A172 (cell line): ENCODE results near the gene FBXW12. TPM values are rescaled to one million over a fixed set of nuclear protein-coding genes. Genes with fewer than 3 reads are reported as not detected.

Experiments
- DNase-seq: peaks from one replicate; pipeline ENCODE4 v3.0.0-alpha.2; 2015; ENCODE audit warnings: low spot score
- total RNA-seq: library from RNA; depleted of rRNA; stranded (reverse); fragments of >200 nt; shearing (Covaris generic); gene quantifications from 2 replicates; pipeline ENCODE4 v1.2.3, GENCODE V29; 2014

FBXW12 gene
- total RNA-seq, 1 experiment from 2014 or later, result not detected

- DNase-seq, result no peak
These were observed 35.6 kb downstream of the FBXW12 start for GRCh38 chr3:48407542-48408099.

DNA sequence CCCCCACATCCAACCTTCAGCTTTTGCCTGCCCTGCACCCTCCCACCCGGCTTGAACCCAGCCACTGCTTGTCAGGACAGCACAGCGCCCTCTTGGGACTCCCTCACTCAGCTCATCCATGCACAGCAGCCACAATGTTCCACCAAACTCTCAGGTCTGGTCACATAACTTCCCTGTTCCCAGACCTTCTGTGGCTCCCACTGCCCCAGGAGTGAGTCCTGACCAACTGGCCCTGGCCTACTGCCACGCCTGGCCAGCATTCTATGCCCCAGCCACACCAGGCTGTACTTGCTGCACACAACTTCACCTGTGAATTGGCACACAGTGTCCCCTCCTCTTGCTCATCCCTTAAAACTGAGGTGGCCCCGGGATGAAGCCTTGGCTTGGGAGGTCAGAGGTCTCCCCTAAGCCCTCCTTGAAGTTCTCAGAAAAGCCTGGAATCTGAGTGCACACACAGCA, 36.8 kb downstream of the FBXW12 start:
- no peak for DNase-seq

DNA sequence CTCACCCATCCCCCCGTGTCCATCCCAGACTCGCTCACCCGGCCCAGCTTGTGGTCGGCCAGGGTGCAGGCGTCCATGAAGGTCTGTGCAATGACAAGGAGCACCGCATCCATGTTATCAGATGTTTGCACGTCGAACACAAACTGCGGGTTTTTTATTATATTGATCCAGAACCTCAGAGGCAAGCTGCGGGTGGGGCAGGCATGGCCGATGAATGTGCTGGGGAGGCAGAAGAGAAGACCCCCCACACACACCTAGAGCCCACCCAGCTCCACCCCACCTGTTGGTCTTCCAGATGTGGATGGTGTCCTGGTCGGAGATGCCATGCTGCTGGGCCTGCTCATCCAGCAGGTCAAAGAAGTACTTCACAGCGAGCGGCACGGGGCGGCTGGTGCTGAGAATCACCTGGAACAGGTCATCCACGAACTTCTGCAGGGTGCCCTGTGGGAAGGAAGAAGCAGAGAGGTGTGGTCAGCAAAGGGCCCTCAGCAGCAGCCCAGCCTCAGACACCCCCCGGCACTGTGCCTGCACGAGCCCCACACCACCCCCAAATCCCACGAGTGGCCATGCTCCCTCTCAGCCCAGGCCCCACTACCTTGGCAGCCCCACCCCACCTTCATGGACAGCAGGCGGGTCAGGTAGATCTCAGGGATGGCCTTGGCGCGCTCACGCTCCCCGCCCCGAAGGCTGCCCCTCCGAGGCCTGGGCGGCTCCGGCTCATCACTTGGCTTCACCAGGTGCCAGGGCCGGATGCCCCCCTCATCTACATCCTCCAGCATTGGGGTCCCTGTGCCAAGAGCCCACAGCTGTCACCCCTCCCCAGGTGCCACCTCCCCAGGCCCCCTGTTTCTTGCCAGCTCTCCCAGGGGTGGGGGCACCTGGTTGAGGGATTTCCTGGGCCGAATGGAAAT, 37.5 kb downstream of the FBXW12 start:
- DNase-seq, result no peak

DNA sequence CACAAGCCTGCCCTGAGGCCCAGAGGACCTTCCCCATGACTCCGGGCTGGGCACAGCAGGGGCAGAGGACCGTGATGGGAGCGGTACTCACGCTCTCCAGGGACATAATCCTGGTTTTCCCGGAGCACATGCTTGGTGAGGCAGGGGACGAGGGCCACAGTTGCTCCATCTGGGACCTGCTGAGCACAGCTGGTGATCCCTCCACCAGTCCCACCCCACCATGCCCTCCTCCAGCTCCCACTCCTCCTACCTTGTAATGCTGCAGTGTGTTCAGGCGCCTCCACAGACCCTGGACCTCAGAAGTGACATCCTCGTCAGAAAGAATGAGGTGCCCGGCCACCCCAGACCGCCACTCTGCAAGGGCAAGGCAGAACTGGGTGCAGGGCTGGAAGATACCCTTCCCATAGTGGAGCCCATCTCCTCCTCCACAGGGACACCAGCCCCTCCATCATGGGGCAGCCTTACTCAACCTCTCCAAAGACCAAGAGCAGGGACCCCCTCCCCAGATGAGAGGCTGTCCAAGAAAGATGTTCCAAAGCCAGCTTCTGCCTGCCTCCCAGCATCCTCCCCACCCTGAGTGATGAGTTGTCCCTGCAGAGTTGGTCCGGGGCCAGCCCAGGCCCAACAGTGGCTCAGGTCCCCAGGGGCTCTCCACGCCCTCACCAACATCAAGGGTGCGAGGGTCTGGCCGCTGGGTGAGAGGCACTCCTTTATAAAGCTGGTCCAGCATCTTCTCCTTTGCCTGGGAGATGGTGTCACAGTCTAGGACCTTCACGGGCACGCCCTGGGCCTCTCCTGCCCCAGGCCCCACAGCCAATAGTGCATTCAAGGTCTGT, 38.4 kb downstream of the FBXW12 start:
- no peak for DNase-seq

DNA sequence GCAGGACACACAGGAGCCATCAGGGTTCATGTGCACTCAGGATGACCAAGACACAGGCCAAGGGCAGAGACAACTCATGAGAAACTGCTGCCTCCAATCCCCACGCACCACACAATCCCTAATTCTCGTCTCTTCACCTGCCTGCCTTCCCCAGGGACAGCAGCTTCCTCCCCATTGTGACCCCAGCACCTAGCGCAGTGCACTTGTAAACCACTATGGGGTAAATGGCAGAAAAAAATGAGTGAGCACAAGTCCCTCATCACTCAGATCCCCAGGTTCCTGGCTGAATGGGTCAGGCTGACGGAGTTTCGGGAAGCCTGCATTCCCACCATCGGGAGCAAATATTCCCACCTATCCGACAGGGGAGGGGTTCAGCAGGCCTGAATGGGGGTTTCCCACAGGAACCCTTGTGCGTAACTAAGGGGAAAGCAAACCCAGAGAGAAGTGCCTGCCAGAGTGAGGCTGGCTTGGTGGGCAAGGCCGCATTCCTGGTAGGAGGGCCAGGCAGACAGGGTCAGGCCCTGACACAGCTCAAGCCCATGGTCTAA, 39.1 kb downstream of the FBXW12 start:
- no peak for DNase-seq

DNA sequence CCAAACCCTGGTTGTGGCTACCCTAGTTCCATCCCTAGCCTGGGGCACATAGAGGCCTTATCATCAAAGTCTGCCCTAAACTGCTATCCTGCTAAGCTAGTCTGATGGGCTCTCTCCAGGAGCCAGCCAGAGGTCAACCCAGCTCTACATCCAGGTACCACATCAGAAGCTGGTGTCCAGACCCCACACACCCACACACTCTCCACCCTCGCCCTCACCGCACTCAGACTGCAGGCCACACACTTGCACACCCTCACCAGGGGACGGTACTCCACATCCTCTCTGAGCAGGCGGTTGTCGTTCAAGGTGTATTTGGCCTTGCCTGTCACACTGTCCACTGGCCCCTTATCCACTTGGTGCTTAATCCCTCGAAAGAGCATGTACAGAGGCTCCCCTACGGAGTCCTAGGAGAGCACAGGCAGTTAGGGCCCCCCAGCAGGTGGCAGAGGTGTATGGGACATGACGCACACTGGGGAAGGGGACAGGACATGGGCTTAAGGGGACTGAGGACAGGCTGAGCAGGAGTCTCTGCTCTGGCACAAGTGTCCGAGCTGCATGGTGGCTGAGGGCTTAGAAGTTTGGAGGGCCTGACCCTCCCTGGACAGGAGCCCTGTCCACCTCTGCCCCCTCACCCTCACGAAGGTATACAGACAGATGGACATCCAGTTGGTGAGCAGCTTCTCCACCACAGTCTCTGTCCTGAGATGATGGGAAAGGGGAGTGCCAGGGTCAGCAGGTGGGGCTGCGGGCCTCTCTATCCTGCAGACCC, 39.8 kb downstream of the FBXW12 start:
- no peak for DNase-seq

DNA sequence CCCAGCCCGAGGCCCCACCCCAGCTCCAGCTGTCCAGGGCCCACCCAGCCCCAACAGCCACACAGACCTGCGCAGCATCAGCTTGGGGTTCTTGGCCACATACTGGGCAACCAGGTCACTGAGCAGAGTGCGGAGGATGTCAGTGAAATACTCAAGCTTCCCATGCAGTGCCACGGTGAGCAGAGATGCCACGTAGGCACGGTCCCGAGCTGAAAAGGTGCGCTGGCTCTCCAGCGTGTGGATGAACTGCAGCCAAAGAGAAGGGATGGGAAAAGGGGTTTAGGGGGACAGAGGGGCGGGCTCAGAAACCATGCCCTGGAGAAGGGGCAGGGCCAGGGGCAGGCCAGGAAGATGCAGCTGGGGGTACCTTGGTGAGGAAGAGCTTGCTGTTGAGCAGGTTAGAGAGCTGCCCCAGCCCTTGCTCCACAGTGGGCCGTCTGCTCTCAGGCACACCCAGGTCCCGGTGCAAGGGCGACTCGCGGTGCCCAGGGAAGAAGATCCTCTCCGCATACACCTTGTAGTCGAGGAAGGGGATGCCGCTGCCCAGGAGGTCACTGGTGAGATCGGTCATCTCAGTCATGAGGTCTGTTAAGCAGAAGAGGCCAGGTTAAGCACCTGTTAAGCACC, 40.5 kb downstream of the FBXW12 start:
- no peak for DNase-seq

DNA sequence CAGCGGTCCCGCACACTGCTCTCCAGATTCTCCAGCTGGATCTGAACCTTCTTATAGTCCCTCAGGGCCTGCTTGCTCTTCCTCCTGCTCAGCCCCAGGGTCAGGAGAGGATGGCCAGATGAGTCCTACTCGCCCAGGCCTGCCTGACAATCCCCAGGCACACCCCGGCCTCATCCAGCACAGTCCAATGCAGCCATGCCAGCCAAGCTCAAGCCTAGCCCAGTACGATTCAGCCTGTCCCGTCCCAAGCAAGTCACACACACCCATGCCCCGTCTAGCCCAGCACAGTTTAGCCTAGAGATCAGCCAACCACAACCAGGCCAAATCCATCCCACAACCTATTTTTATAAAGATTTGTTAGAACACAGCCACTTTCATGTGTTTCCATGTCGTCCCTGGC, 41.1 kb downstream of the FBXW12 start:
- DNase-seq, result no peak

- DNase-seq, result no peak
These were observed 41.6 kb downstream of the FBXW12 start for GRCh38 chr3:48413611-48414010.

GRCh38 chr3:48414376-48415250, 42.6 kb downstream of the FBXW12 start:
- DNase-seq, result no peak

- DNase-seq, result no peak
These were observed 43.4 kb downstream of the FBXW12 start for GRCh38 chr3:48415251-48415953.

GRCh38 chr3:48416091-48416505, 44.1 kb downstream of the FBXW12 start:
- no peak for DNase-seq

GRCh38 chr3:48416546-48416945, 44.5 kb downstream of the FBXW12 start:
- no peak for DNase-seq

- no peak for DNase-seq
These were observed 45.6 kb downstream of the FBXW12 start for GRCh38 chr3:48417529-48418108.

- DNase-seq, result no peak
These were observed 46.1 kb downstream of the FBXW12 start for GRCh38 chr3:48418140-48418539.

DNA sequence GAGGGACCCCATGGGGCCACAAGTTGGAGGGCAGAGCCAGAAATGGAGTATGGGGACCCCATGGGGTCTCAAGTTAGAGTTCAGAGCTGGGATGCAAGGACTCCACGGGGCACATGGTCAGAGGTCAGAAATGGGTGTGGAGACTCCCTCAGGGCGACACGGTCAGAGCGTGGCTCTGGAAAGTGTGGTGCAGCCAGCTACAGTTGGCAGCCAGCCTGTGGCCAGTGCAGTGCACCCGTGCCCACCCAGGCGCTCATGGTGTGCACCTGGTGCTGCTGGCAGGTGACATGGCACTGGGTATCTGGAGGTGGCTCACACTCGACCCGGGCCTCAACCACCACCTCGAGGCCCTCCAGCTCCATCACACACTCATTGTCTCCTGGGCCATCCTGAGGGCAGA, 46.6 kb downstream of the FBXW12 start:
- no peak for DNase-seq

DNA sequence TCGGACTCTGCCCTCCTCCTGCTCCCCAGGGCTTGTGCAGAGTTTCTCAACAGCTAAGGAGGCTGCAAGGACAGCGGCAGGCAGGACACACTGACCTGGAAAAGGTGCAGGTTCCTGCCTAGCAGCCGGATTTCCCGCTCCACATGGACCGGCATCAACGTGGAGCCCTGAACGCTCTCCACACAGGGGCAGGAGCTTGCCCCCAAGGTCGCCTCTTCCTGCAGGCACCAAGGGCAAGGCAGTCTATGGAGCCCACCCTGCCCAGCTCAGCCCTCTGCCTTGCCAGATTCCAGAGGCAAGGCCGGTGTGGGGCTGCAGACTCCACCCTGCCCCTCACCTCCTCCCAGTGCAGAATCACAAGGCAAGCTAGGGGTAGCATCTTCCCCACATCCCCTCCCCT, 47.1 kb downstream of the FBXW12 start:
- DNase-seq, result no peak

GRCh38 chr3:48419597-48419996, 47.6 kb downstream of the FBXW12 start:
- no peak for DNase-seq

- DNase-seq, result no peak
These were observed 48.5 kb downstream of the FBXW12 start for GRCh38 chr3:48420561-48420960.
